GM12891 (cell line): Measurements from ENCODE around the gene PFKFB3.

Experiments used
- POLR2A ChIP-seq: IDR thresholded peaks from 2 replicates; pipeline ENCODE4 v1.6.1; 2011; ENCODE audit warnings: low read depth, low read length, control low read depth
- POLR2AphosphoS5 ChIP-seq: IDR thresholded peaks from 2 replicates; pipeline ENCODE4 v1.6.1; 2011; ENCODE audit warnings: low read depth, low read length, control low read depth
- SPI1 ChIP-seq: IDR thresholded peaks from 2 replicates; pipeline ENCODE4 v1.6.1; 2011; ENCODE audit warnings: low read depth, low read length, control low read depth
- TAF1 ChIP-seq: IDR thresholded peaks from 2 replicates; pipeline ENCODE4 v1.6.1; 2011; ENCODE audit warnings: low read depth, low read length, control low read depth

- TF ChIP-seq POLR2AphosphoS5: no peak
- no peak for TF ChIP-seq TAF1
- no peak for TF ChIP-seq POLR2A
- TF ChIP-seq SPI1: no peak
Measured at GRCh38 chr10:6187278-6187677, 15.5 kb upstream of the PFKFB3 start.
